Panc1 (cell line): Measurements from ENCODE around the gene NEDD8. TPM values are rescaled to one million over a fixed set of nuclear protein-coding genes. Genes with fewer than 3 reads are reported as not detected.

Experiments used
- ATAC-seq: fragments of 200-7000 bp; cut with Tn5 transposase; 2 replicates; pipeline ENCODE4 v1.9.1; 2020; ENCODE audit warnings: mild to moderate bottlenecking, moderate library complexity
- BruUV-seq: library from RNA; stranded (reverse); fragments of 400-500 nt; replicated peaks from 2 replicates; lab custom pipeline; 2021; lab: Mats Ljungman, UMichigan
- CTCF ChIA-PET: fragments of 300-600 bp; sonication (Branson Sonifier 250); formaldehyde crosslinking; loops from one replicate; lab custom pipeline; 2022; ENCODE audit warnings: antibody characterized with exemption; lab: Charles Lee
- POLR2A ChIA-PET: fragments of 300-600 bp; sonication (Branson Sonifier 250); formaldehyde crosslinking; loops from one replicate; lab custom pipeline; 2022; ENCODE audit warnings: antibody characterized with exemption; lab: Charles Lee
- DNase-seq: peaks from one replicate; pipeline ENCODE4 v3.0.0-alpha.2; 2010; ENCODE audit warnings: low read depth, low spot score
- H3K27ac ChIP-seq: 2 replicates; pipeline ENCODE4 v1.5.1; 2011; ENCODE audit warnings: mild to moderate bottlenecking, low read length, inconsistent platforms
- H3K27me3 ChIP-seq: fragments of 200-500 bp; sonication (Bioruptor generic); 2 replicates; pipeline ENCODE4 v1.6.0; 2014; ENCODE audit warnings: low read length, inconsistent platforms; ENCODE audit not compliant: control insufficient read depth, insufficient read depth
- H3K36me3 ChIP-seq: fragments of 200-500 bp; sonication (Bioruptor generic); 2 replicates; pipeline ENCODE4 v1.5.1; 2014; ENCODE audit warnings: inconsistent platforms, mild to moderate bottlenecking, low read length, moderate library complexity; ENCODE audit not compliant: control insufficient read depth, insufficient read depth
- H3K4me1 ChIP-seq: 2 replicates; pipeline ENCODE4 v1.5.1; 2011; ENCODE audit warnings: inconsistent platforms, mild to moderate bottlenecking, low read length, moderate library complexity; ENCODE audit not compliant: control insufficient read depth, insufficient read depth
- H3K4me3 ChIP-seq, 2 experiments: 2 replicates each; pipeline ENCODE4 v1.5.1; 2011 to 2012; ENCODE audit warnings: low read depth in 2 of 2, low read length in 2 of 2, mild to moderate bottlenecking in 2 of 2, inconsistent platforms in 1 of 2, moderate library complexity in 1 of 2
- H3K9me3 ChIP-seq: fragments of 200-500 bp; sonication (Bioruptor generic); 2 replicates; pipeline ENCODE4 v1.5.1; 2014; ENCODE audit warnings: low read depth, mild to moderate bottlenecking, inconsistent platforms, low read length, moderate library complexity; ENCODE audit not compliant: control insufficient read depth, insufficient read depth
- POLR2AphosphoS5 ChIP-seq: IDR thresholded peaks from 2 replicates; pipeline ENCODE4 v1.6.1; 2012; ENCODE audit warnings: mild to moderate bottlenecking, low read depth, low read length, moderate library complexity
- SIN3A ChIP-seq: IDR thresholded peaks from 2 replicates; pipeline ENCODE4 v1.6.1; 2012; ENCODE audit warnings: low read depth, mild to moderate bottlenecking, low read length, moderate library complexity, borderline replicate concordance; ENCODE audit not compliant: insufficient read depth
- TCF7L2 ChIP-seq: IDR thresholded peaks from 2 replicates; pipeline ENCODE4 v1.6.1; 2011; ENCODE audit warnings: mild to moderate bottlenecking, low read depth, low read length, inconsistent platforms
- in situ Hi-C: cut with HindIII; loops from 2 replicates; pipeline ENCODE4 v1.10.0; 2016; ENCODE audit warnings: low sequenced_read_pairs, low pct_unique_long_range_greater_than_20kb
- intact Hi-C: fragments of 100-400 bp; cut with micrococcal nuclease; formaldehyde crosslinking; loops from one replicate; pipeline ENCODE4 v1.10.0; 2022; ENCODE audit not compliant: unreplicated experiment
- total RNA-seq: library from RNA; stranded (reverse); gene quantifications from one replicate; pipeline ENCODE4 v1.2.1, GENCODE V29; 2021; ENCODE audit not compliant: unreplicated experiment
- TF ChIP-seq, protein P1 (sequence below), 2 experiments: IDR thresholded peaks; 2 replicates each; pipeline ENCODE4 v1.6.1; 2011 to 2012; ENCODE audit warnings: low read depth in 2 of 2, control low read depth in 1 of 2, low read length in 1 of 2, mild to moderate bottlenecking in 1 of 2, moderate library complexity in 1 of 2; ENCODE audit not compliant: insufficient read depth in 1 of 2
- TF ChIP-seq, protein P2 (sequence below): fragments of 450-650 bp; IDR thresholded peaks from 2 replicates; pipeline ENCODE4 v1.5.1; 2017; ENCODE audit warnings: mild to moderate bottlenecking

NEDD8 gene
- total RNA-seq, 1 experiment from 2014 or later = 155 TPM

DNA sequence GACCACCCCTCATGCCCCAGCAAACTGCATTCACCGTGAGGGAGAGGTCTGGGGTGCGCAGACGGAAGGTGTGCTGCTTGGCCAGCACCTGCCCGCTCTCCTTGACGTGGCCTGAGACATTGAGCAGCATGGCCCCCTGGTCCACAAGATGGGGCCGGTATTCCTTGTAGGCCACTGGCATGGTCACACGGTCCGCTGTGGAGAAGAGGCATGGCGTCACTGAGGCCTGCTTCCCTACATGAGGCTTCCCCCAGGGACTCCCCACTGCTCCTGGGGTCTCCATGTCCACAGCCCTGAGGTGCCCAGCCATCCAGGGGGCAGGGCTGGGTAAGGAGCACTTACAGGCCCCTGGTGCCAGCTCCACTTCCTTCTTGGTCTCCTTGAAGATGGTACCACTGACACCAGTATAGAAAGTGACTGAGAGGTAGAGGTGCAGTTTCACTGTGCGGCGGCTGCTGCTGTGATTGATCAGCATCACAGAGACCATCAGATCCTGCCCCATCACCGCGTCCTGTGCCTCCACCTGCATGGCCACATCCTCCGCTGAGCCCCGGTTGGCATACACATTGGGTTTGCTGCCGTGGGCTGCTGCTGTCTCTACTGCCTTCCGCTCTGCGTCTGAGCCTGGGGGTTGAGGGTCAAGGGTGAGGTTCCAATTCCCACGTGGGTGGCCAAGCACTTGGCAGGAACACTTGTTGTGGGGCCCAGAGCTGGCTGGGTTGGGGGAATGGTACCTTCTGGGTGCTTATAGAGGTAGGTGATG lies 22.6 kb upstream of the NEDD8 start:
- Histone ChIP-seq H3K27me3 (no peaks in the 10 kb centered on the region), H3K36me3 (no peaks in the 10 kb centered on the region), H3K27ac (no peak overlapping the region), H3K9me3 (no peaks in the 10 kb centered on the region), H3K4me1 (no peaks in the 10 kb centered on the region), H3K4me3 (no peak overlapping the region)
- ChIA-PET CTCF (no interaction called here), POLR2A (no interaction called here)
- no TSS peak for BruUV-seq
- TF ChIP-seq, protein P1, sequence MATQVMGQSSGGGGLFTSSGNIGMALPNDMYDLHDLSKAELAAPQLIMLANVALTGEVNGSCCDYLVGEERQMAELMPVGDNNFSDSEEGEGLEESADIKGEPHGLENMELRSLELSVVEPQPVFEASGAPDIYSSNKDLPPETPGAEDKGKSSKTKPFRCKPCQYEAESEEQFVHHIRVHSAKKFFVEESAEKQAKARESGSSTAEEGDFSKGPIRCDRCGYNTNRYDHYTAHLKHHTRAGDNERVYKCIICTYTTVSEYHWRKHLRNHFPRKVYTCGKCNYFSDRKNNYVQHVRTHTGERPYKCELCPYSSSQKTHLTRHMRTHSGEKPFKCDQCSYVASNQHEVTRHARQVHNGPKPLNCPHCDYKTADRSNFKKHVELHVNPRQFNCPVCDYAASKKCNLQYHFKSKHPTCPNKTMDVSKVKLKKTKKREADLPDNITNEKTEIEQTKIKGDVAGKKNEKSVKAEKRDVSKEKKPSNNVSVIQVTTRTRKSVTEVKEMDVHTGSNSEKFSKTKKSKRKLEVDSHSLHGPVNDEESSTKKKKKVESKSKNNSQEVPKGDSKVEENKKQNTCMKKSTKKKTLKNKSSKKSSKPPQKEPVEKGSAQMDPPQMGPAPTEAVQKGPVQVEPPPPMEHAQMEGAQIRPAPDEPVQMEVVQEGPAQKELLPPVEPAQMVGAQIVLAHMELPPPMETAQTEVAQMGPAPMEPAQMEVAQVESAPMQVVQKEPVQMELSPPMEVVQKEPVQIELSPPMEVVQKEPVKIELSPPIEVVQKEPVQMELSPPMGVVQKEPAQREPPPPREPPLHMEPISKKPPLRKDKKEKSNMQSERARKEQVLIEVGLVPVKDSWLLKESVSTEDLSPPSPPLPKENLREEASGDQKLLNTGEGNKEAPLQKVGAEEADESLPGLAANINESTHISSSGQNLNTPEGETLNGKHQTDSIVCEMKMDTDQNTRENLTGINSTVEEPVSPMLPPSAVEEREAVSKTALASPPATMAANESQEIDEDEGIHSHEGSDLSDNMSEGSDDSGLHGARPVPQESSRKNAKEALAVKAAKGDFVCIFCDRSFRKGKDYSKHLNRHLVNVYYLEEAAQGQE (IDR thresholded peaks at IDR 0.05; ENCODE audit: insufficient read depth in 1 of 2, low read depth in 2 of 2, low read length in 1 of 2) = no peak
- no peak for TF ChIP-seq POLR2AphosphoS5
- ATAC-seq (no peak), DNase-seq (no peak)
- in situ Hi-C loops (no loop called here), intact Hi-C loops (no loop called here)

DNA sequence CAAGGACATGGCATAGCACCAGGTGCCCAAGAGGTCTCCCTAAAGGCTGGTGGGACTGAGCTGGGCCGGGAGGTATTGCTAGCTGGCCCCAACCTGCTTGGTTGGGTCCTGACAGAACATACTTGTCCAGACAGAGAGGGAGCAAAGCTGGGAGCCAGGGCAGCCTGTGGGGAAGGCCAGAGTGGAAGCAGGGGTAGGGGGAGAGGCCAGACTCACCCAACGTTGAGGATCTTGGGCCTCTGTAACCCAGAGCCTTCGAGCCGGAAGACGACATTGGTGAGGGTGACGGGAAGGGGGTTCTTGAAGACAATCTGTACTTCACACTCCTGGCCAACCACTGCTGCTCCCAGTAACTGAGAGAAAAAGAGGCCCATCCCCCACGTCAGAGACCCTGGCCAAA lies 21.8 kb upstream of the NEDD8 start:
- DNase-seq (no peak), ATAC-seq (no peak)
- no peak overlapping the region for H3K27ac ChIP-seq
- in situ Hi-C loops = no loop called here
- no peaks in the 10 kb centered on the region for H3K4me1 ChIP-seq
- POLR2A ChIA-PET = no interaction called here
- intact Hi-C loops = no loop called here
- CTCF ChIA-PET = no interaction called here
- BruUV-seq = no TSS peak
- no peak overlapping the region for H3K4me3 ChIP-seq
- TF ChIP-seq, protein P2, sequence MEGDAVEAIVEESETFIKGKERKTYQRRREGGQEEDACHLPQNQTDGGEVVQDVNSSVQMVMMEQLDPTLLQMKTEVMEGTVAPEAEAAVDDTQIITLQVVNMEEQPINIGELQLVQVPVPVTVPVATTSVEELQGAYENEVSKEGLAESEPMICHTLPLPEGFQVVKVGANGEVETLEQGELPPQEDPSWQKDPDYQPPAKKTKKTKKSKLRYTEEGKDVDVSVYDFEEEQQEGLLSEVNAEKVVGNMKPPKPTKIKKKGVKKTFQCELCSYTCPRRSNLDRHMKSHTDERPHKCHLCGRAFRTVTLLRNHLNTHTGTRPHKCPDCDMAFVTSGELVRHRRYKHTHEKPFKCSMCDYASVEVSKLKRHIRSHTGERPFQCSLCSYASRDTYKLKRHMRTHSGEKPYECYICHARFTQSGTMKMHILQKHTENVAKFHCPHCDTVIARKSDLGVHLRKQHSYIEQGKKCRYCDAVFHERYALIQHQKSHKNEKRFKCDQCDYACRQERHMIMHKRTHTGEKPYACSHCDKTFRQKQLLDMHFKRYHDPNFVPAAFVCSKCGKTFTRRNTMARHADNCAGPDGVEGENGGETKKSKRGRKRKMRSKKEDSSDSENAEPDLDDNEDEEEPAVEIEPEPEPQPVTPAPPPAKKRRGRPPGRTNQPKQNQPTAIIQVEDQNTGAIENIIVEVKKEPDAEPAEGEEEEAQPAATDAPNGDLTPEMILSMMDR = no peak
- TF ChIP-seq, protein P1 (IDR thresholded peaks at IDR 0.05; ENCODE audit: insufficient read depth in 1 of 2, low read depth in 2 of 2, low read length in 1 of 2) = no peak
- TF ChIP-seq POLR2AphosphoS5 (no peak), TCF7L2 (no peak), SIN3A (no peak)
- H3K36me3 ChIP-seq = no peaks in the 10 kb centered on the region
- H3K9me3 ChIP-seq = no peaks in the 10 kb centered on the region
- no peaks in the 10 kb centered on the region for H3K27me3 ChIP-seq
